Activated naive CD4-positive, alpha-beta T cell (primary cell): Measurements from ENCODE around the gene FCRLA.
"Not testable (repeated sequence)": the region's sequence is repeated elsewhere in the genome, so short reads cannot be mapped to it uniquely, and the experiment has no call there.

Source experiments
- DNase-seq, 4 experiments: peaks; one replicate each; lab custom pipeline; 2025; lab: John Stamatoyannopoulos, UW

Gene FCRLA

DNA sequence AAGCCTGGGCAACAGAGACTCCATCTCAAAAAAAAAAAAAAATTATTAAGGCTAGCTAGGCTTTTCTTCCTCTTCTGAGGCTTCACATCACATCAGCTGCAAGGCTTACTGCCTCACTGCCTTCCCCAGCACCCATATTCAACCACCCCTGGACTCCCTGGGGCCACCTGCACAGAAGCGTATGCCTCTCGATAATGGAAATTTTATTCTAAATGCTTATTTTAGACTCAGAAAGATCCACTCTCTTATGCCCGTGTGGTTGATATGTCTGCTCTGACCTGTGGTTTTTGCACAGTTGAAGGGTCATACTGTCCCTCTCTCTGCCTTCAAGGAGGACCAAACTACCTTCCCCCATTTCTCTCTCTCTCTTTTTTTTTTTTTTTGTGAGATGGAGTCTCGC lies 1.5 kb upstream of the FCRLA start:
- DNase-seq, result no peak

DNA sequence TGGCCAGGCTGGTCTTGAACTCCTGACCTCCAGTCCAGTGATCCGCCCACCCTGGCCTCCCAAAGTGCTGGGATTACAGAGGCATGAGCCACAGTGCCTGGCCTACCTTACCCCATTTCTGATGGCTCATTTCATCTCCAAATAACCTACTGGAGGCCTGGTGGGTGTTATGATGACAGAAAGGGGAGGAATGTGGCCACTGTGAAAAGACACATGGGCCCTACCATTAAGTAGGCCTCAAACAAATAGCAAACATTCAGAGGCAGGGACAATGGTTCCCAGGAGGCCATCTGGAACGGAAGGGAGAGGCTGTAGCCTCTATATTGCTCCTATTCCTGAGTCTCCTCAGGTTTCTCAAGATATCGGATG lies 932 bp upstream of the FCRLA start:
- no peak for DNase-seq

DNA sequence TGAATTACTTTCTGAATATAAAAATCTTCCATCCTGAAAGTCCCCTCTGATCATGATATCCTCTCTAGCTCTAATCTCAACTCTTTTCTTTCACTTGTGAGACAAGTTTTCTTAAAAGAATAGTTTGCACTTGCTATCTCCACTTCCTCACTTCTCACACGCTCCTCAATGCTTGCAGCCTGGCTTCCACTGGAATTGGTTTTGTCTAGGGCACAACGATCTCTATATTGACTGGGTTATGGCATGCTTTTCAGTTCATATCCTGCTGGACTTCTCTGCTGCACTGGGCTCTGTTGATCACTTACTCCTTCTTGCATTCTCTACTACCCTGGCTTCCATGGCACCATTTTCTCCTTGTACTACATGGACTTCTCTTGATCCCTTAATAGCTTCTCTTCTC lies 474 bp downstream of the FCRLA start:
- DNase-seq, result no peak

DNA sequence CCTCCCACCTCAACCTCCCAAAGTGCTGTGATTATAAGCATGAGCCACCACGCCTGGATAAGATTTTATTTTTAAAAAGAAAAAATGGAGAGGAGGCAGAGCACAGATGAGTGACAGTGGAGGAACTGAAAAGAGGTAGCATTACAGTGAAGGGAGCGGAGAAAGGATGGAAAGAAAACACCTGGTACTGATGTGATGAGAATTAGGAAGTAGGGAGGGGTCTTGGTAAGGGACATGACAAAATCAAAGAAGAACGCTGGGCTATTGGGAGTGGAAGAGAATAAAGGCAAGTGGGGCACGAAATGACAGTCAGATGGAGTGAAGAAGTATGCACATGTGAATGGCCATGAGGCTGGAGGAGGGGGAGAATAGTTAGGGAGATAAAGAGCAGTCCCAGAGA lies 2.3 kb downstream of the FCRLA start:
- no peak for DNase-seq

DNA sequence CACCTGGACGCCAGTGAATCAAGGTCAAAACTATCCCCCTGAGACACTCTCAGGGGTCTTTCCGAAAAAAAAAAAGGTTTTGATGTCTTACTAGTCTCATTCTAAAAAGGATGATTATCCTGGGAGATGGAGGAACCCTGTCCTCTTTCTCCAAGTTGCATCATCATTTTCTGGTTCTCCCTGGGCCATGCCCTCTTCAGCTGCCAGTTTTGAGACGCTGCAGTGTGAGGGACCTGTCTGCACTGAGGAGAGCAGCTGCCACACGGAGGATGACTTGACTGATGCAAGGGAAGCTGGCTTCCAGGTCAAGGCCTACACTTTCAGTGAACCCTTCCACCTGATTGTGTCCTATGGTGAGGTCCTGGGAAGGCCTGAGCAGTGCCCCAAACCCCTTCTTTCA lies 3.5 kb downstream of the FCRLA start:
- DNase-seq, result no peak

DNA sequence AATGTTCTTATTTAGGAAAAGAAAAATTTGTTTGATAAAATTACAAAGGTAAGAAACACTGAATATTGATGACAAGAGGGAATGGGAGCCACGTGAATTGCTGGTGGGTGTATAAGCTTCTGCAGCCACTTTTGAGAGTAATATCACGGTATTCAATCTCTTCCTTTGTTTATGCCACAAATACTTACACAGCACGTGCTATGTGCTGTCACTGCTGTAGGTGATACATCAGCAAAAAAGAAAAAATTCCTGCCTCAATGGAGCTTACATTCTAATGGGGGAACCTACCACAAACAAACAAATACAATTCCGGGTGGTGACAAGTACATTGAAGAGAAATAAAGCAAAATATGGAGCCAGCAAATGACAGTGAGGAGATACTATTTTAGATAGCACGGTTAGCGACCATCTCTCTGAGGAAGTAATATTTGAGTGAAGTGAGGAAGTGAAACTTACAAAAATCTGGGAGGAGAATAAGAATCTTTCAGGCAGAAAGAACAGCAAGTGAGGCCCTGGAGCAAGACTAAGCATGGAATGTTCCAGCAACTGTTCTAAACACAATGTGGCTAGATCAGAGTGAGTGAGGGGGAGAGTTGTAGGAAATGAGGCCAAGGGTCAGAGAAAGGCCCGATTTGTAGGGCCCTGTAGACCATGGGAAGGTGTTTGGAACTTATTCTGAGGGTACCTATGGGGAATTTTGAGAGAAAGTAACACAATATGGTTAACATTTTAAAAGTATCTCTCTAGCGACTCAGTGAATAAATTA lies 11.7 kb downstream of the FCRLA start:
- no peak for DNase-seq

DNA sequence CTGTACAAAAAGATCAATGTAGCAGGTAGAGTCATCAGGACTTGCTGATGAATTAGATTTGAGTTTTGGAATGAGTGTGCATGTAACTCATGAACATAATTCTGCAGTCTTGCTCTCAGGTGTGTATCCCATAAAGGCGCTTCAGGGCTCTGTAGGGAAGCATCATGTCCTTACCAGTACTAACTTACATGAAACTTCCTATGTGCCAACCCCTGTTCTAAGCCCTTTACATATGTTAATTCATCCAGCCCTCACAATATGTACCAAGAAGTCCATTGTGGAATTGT lies 12.2 kb downstream of the FCRLA start:
- DNase-seq, result no peak

DNA sequence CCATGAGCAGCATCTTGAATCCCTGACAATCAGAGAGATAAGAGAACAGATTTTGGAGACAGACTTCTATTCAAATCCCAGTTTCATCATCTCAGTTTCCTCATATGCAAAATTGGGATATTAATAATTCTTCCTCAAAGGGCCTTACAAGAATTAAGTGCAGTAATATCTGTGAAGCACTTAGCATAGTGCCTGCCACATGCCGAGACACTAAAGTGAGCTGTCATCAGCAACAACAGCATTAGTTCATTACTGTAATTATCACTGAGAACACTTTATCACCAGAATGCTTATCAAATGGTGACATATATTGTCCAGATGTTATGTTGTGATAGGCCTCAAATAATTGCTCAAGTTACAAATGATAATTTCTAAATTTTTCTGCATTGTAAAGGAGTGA lies 13.4 kb downstream of the FCRLA start:
- no peak for DNase-seq

DNA sequence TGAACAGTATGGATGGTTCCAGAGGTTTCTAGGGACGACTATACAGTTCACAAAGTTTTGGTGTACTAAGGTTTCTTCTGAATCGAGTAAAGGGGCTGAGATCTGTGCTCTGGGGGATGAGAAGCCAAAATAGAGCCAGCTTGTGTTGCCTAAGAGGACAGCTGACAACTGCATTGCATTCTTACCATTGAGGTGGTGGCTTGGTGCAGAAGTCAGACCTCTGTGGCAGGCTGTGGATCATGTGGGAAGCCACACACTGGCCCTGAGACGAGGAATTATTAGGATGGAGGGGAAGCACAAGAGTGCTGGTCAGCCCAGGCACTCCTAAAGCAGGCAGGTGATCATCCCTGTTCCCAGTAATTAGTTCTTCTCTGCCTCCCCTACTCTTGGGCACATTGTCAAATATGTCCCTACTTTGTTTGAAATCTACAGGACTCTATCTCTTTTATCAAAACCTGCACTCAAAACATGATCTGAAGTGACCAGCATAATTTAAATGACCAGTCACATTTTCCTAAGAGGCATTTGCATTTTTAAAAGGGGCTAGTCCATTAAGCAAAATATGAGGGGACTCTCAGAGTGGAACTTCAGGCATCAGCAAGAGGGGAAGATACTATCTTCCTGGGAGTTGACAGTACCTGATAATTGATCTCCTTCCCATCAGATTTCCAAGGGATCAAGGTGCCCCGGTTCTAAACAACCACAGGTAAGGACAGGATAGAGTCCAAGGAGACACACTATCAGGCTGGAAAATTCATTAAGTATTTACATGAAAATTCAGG lies 14.1 kb downstream of the FCRLA start, which contains the start of gene FCRLB:
Gene FCRLB (plus strand): TSS at position 589 of the 782 bp plus-strand sequence. CDS start 1,129 bp downstream, outside the sequence.
- DNase-seq, result no peak

DNA sequence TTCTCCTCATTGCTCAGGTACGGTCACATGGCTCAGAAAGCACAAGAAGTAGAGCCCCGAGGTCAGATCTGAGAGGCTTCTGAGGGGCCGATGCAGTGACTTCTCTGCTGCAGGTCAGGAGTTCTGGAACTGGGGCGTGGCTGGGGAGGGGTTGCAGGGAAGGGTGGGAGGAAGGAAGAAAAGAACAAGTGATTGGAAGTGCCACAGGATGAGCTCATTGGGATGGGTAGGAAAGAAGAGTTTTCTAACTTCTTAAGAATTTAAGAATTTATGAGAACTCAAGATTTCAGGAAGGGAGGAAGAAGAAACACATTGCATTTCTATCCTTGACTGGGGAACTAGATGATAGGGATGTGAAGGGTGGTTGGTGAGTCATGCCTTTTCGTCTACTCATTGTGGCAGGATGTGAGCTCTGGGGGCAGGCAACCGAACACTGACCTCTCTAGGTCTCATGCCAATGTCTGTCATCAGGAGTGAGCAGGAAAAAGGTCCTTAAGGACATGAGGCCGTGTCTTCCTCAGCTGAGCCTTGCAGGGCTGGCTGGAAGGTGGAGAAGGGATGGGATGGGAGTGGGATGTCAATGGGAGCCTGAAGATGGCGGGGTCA lies 14.8 kb downstream of the FCRLA start:
- no peak for DNase-seq

DNA sequence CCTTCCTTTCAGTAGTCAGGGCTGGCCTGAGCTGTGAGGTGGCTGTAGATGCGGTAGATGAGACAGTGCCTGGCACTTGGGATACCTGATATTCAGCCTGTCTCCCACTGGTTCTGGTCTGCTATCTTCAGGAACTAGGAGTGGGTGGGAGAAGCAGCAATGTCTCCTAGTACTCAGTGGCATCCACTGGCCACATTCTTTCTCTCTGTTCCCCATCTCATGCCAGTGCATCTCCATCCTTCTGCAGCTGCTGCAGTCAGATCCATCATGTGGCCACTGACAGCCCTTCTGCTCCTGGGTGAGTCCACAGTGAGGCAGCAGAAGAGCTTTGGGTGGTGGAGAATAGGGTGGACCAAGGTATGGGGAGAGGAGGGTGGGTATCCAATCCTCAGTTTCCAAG lies 15.4 kb downstream of the FCRLA start:
- DNase-seq, result no peak

DNA sequence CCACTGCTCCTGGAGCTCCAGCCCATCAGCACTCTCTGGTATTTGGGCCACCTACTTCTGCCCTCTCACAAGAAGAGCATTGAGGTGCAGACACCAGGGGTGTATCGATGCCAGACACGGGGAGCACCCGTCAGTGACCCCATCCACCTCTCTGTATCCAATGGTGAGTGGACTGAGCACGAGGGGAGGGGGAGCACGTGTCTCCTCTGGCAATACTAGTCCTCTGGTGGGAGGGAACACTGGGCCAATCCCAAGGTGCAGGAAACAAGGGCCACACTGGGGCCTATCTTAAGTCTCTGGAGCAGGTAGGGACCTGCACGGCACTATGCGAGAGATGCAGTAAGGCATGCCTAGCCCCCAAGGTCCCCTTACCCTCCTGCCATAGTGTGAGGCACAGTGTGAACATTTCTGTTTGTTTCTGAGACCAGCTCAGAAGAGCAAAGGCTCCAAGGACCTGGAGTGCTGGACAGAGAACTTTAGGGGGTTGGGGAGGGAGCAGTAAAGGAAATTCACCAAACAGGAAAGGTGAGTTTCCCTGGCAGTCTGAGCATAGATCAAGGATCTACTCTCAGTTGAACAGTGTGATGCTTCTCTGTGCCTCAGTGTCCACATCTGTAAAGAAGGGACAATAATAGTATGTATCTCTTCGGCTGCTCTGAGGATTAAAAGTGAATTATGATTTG lies 16.6 kb downstream of the FCRLA start:
- DNase-seq, result no peak

DNA sequence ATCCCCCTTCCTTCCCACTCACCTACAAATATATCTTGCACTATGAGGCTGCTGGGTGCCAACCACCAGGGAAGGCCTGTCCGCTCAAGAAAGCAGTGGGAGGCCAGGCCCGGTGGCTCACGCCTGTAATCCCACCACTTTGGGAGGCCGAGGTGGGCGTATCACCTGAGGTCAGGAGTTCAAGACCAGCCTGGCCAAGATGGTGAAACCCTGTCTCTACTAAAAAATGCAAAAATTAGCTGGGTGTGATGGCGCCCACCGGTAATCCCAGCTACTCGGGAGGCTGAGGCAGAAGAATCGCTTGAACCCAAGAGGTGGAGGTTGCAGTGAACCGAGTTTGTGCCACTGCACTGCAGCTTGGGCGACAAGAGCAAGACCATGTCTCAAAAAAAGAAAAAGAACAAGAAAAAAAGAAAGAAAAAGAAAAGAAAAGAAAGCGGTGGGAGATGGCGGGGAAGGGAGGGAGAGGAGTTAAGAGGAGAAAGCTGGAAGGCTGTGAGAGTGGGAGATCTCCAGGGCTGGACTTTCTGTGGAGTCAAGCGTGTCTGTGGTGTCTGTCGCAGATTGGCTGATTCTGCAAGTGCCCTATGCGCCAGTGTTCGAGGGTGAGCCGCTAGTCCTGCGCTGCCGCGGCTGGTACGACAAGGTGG lies 18.4 kb downstream of the FCRLA start:
- not testable (repeated sequence) for DNase-seq

DNA sequence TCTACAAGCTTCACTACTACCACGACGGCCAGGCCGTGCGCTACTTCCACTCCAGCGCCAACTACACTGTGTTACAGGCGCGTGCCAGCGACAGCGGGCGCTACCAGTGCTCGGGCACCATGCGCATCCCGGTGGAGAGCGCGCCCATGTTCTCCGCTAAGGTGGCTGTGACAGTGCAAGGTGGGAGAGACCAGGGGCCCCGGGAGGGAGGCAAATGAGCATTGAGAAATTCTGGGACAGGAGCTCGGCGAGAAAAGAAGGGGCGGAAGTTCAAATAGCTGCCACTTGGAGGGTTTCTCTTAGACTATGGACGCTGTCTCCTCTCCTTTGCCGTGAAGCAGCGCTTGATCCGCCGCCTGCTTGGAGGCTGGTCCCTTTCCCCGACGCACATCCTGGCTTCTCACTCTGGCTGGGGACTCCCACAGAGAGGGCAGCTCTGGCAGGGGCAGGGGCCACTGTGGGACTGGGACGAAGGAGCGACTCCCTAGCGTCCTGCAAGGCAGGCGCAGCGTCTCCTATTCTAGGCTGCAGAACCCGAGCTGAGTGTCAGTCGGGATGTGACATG lies 19.0 kb downstream of the FCRLA start:
- peak in 2 of 4 experiments; percentile 27 to 32 for DNase-seq

DNA sequence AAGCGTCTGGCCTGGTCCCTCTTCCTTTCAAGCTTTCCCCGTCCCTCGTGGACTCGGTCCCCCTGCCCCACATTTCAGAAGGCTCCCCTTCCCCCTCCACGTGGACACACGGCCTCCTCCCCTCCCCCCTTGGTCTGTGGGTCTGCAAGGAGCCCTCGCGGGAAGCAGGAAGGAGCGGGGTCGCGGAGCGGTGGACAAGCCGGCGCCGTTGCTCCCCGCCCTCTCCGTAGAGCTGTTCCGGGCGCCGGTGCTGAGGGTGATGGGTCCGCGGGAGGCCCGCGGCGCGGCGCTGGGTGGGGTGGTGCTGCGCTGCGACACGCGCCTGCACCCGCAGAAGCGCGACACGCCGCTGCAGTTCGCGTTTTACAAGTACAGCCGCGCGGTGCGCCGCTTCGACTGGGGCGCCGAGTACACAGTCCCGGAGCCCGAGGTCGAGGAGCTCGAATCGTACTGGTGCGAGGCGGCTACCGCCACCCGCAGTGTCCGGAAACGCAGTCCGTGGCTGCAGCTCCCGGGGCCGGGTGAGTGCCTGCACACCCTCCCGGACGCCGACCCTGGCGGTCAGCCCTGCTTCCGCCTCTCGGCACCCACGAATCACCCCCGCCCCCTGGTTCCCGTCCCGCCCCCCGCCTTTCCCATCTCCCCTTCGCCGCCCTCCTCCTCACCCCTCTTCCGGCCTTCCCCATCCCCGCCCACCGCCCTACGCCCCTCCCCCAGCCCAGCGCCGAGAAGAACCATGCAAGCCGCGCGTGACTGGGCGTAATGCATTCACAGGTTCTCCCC lies 19.6 kb downstream of the FCRLA start:
- peak; percentile 32 to 73 (median 50) for DNase-seq

DNA sequence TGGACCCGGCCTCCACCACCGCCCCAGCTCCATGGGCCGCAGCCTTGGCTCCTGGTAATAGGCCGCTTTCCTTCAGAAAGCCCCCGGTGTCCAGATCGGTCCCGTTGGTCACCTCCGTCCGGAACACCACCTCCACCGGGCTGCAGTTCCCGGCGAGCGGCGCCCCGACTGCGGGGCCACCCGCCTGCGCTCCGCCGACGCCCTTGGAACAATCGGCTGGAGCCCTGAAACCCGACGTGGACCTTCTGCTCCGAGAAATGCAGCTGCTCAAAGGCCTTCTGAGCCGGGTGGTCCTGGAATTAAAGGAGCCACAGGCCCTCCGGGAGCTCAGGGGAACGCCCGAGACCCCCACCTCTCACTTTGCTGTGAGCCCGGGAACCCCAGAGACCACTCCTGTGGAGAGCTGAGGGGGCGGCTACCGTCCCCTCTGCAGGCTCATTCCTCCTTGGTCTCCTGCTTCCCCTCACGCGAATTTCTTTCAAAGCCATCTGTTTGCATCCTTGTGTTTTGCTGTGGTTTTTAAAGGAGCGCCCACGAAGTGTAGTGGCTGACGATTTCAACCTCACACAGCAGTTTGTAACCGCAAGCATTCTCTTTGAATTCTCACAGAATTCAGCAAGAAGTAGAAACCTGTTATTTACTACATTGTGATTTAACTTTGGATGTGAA lies 20.4 kb downstream of the FCRLA start:
- DNase-seq, result peak in 1 of 4 experiments; percentile 10

DNA sequence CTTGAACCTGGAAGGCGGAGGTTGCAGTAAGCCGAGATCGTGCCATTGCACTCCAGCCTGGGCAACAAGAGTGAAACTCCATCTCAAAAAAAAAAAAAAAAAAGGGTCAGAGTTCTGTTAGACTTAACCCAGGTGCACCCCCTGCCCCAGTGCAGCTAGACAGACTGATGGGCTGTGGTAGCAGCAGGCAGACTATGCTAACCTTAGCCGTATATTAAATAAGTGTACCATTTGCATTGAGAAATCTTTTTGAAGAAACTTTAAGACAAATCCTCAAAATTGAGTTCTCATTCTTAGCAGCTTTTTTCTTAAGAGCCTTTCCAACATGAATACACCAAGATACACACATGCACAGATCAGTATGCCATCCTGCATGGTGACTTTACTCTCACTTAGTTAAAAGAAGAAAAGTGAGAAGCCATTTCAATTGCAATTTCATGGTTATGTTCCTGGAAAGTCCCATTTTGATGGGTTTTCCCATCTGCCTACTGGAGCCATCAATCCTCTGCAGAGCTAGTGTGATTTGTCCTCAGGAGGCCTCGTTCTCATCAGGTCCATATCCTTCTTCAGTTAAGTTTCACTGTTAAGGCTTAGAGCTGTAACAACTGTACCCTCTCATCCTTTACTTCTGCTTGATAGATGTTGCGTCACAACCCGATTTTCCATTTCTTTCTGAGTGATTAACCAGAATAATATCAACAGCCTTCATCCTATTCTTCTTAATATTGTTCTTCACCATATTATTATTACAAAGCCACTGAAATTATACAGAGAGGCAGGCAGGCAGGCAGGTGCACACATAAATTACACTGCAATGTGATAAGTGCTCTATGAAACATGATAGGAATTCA lies 21.6 kb downstream of the FCRLA start:
- DNase-seq, result no peak

DNA sequence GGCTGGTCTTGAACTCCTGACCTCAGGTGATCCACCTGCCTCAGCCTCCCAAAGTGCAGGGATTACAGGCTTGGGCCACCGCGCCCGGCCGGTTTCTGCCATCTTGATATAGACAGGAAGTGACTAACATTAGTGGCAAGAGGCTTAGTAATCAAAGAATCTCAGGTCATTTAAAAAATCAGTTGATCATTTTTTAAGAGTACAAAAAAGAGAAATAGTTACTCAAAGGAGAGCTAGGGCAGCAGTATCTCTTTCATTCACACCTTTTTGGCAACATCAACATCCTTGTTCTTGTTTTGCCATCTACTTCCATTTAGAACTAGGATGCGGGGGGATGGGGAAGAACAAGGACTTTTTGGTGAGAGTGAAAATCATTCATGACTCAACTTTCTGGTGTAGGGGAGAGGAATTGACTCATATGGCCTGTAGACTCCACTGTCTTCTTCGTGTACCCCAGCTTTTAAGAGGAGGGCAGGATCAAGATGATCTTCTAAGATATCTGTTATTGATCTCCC lies 23.1 kb downstream of the FCRLA start:
- no peak for DNase-seq

DNA sequence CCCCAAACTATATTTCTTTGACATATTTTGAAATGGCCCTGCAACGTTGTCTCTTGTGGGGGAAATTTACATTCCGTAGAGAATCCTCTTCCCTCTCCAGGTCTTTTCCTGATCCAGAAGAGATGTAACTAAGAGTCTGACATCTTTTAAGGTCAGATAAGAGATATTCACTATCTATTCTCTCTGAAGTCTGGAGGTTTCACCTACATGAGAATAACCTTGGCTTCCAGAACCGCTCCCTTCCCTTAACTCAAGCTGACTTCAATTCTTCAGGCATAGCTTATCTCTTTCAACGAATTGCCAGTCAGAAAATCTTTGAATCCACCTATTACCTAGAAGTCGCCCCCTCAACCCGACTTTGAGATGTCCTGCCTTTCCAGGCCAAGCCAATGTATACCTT lies 24.2 kb downstream of the FCRLA start:
- DNase-seq, result no peak
